ENCODE data around the gene SPATA12. TPM values are rescaled to one million over a fixed set of nuclear protein-coding genes. Genes with fewer than 3 reads are reported as not detected.

SPATA12 gene
- total RNA-seq, 4 donors from 2014 or later, result not detected

DNA sequence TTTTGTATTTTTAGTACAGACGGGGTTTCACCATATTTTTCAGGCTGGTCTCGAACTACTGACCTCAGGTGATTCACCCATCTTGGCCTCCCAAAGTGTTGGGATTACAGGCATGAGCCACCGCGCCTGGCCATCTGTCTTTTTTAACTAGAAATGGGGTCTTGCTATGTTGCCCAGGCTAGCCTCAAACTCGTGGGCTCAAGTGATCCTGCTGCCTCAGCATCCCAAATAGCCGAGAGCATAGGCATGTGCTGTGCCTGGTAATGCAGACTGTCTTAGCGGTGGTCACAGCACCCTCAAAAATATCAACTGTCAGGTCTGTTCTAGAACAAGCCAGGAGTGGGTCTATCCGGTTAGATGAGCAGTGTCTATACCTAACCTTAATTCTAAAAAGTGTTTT lies 48.2 kb downstream of the SPATA12 start:
- TF ChIP-seq POLR2A (IDR thresholded peaks at IDR 0.05) (no peak), CTCF (IDR thresholded peaks at IDR 0.05) (no peak), EP300 (IDR thresholded peaks at IDR 0.05) (no peak), POLR2AphosphoS5 (IDR thresholded peaks at IDR 0.05) (no peak)
- H3K27me3 ChIP-seq, result no peaks in the 10 kb centered on the region
- no peaks in the 10 kb centered on the region for H3K9me3 ChIP-seq
- H3K4me1 ChIP-seq, result no peaks in the 10 kb centered on the region
- peaks cover 0 to 34% of the 10 kb centered on the region in 2 donors for H3K36me3 ChIP-seq
- 97 to 100% methylated on average over 1 to 5 of the region's 8 CpGs for WGBS, 2 donors (ENCODE audit: low coverage in 1 of 2)
- H3K27ac ChIP-seq, result no peak overlapping the region
- no peak overlapping the region for H3K4me3 ChIP-seq
- no peak for ATAC-seq

DNA sequence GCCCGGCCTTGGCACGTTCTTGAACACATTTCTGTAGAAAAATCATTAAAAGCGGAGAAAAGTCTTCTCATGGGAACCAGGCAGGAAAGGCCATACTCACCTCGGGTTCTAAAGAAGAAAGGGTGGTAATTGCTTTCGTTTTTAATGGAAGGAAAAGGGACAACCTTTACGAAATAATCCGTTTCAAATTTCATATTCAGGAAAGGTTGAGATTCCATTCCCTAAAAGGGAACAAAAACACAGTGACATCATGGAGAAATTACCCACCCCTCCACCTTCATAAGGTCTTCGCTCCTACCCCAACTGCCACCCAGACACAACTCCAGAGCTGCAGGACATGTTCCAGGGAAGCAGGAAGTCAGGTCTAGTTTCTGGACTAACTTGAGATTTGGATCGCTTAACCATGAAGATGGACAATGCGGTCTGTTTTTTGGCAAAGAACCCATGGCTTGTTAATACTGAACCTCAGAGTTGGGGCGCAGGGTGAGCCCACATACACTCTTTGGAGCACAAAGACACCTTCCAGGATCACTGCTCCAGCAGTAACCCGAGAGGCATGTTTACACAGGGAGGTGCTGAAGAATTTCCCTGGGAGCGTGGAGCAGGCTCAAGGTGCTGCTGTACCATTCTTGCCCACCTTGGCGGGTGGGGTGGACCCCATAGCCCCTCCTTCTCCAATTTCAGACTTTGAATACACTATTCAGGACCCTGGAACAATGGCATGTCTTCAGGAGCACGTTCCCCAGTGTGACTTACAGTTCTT lies 49.2 kb downstream of the SPATA12 start:
- H3K27ac ChIP-seq, result no peak overlapping the region

GRCh38 chr3:57110214-57110613 lies 49.8 kb downstream of the SPATA12 start:
- Histone ChIP-seq H3K4me3 (no peak overlapping the region), H3K9me3 (no peaks in the 10 kb centered on the region), H3K27me3 (no peaks in the 10 kb centered on the region), H3K27ac (no peak overlapping the region), H3K4me1 (no peaks in the 10 kb centered on the region), H3K36me3 (peaks cover 0 to 37% of the 10 kb centered on the region in 2 donors)
- WGBS, 2 donors (ENCODE audit: low coverage in 1 of 2), result 79 to 87% methylated on average over 3 to 4 of the region's 4 CpGs
- TF ChIP-seq POLR2AphosphoS5 (IDR thresholded peaks at IDR 0.05) (no peak), CTCF (IDR thresholded peaks at IDR 0.05) (no peak), EP300 (IDR thresholded peaks at IDR 0.05) (no peak), POLR2A (IDR thresholded peaks at IDR 0.05) (no peak)
- no peak for ATAC-seq

More for the DNA sequence above, 49.2 kb downstream of the SPATA12 start:
- Histone ChIP-seq H3K36me3 (peaks cover 0 to 41% of the 10 kb centered on the region in 2 donors), H3K9me3 (no peaks in the 10 kb centered on the region), H3K4me1 (no peaks in the 10 kb centered on the region), H3K27me3 (no peaks in the 10 kb centered on the region), H3K4me3 (no peak overlapping the region)
- 88 to 93% methylated on average over 6 to 10 of the region's 15 CpGs for WGBS, 2 donors (ENCODE audit: low coverage in 1 of 2)
- TF ChIP-seq CTCF (IDR thresholded peaks at IDR 0.05), result no peak
- no peak for TF ChIP-seq EP300 (IDR thresholded peaks at IDR 0.05)
- TF ChIP-seq POLR2AphosphoS5 (IDR thresholded peaks at IDR 0.05), result no peak
- TF ChIP-seq POLR2A (IDR thresholded peaks at IDR 0.05), result no peak
- ATAC-seq, result no peak

- TF ChIP-seq POLR2AphosphoS5 (IDR thresholded peaks at IDR 0.05), result no peak
- no peak for TF ChIP-seq POLR2A (IDR thresholded peaks at IDR 0.05)
- TF ChIP-seq CTCF (IDR thresholded peaks at IDR 0.05), result no peak
- no peak for TF ChIP-seq EP300 (IDR thresholded peaks at IDR 0.05)
- Histone ChIP-seq H3K4me1 (no peaks in the 10 kb centered on the region), H3K4me3 (no peak overlapping the region), H3K36me3 (peaks cover 0 to 33% of the 10 kb centered on the region in 2 donors), H3K9me3 (no peaks in the 10 kb centered on the region), H3K27me3 (no peaks in the 10 kb centered on the region), H3K27ac (no peak overlapping the region)
- 67 to 81% methylated on average over 1 to 9 of the region's 14 CpGs for WGBS, 2 donors (ENCODE audit: low coverage in 1 of 2)
- no peak for ATAC-seq
These were observed 50.3 kb downstream of the SPATA12 start for GRCh38 chr3:57110798-57111197.

DNA sequence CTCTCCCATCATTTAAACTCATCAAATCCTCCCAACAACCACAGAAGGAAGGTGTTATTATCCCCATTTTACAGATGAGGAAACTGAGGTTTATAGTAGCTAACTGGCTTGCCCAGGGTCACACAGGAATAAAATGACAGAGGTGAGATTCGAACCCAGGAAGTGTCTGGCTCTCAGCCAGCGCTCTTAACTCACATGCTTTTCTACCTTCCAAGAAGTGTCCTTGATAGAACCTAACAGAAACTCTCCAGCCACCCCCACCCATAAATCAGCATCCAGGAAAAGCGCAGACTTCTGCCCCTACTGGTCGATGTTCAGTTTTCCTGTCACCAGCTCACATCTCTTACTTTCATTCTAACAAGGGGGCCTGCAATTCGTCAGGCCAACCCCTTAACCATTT lies 51.7 kb downstream of the SPATA12 start:
- no peak for ATAC-seq
- no peaks in the 10 kb centered on the region for H3K4me1 ChIP-seq
- no peak overlapping the region for H3K4me3 ChIP-seq
- H3K27ac ChIP-seq, result no peak overlapping the region
- no peaks in the 10 kb centered on the region for H3K9me3 ChIP-seq
- H3K36me3 ChIP-seq, result peaks cover 0 to 32% of the 10 kb centered on the region in 2 donors
- H3K27me3 ChIP-seq, result no peaks in the 10 kb centered on the region
- WGBS, 2 donors (ENCODE audit: low coverage in 1 of 2), result 43 to 69% methylated on average over 3 to 4 of the region's 5 CpGs
- TF ChIP-seq CTCF (IDR thresholded peaks at IDR 0.05) (no peak), POLR2AphosphoS5 (IDR thresholded peaks at IDR 0.05) (no peak), EP300 (IDR thresholded peaks at IDR 0.05) (no peak), POLR2A (IDR thresholded peaks at IDR 0.05) (no peak)

All from gastroesophageal sphincter (tissue), 4 donors.